COLO829 (cell line): ENCODE results near the gene ST6GALNAC4.

Source experiments
- DNase-seq: peaks from one replicate; pipeline ENCODE4 v3.0.0; 2012; ENCODE audit warnings: low spot score

The ST6GALNAC4 gene

GRCh38 chr9:127912296-127912695 is 4.5 kb downstream of the ST6GALNAC4 start:
- no peak for DNase-seq

GRCh38 chr9:127910613-127911205 is 6.1 kb downstream of the ST6GALNAC4 start:
- DNase-seq: no peak

DNA sequence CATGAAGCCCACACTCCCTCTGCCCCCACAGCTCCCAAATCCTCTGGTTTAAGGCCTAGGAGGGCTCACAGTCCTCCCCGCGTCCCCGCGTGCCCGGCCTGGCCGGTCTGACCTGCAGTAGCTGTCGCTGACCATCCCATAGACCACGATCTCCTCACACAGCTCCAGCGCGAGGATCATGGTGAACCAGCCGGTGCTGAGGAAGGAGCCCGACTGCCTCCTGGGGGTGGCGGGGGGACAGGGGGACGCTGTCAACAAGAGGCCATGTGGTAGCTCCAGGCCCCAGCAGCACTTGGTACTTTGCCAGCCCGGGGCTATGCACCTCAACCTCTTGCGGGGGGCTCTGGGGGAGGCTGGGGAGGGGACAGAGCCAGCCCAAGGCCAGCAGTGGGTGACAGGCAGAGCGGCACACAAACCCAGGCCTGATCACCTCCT is 7.0 kb downstream of the ST6GALNAC4 start:
- no peak for DNase-seq

DNA sequence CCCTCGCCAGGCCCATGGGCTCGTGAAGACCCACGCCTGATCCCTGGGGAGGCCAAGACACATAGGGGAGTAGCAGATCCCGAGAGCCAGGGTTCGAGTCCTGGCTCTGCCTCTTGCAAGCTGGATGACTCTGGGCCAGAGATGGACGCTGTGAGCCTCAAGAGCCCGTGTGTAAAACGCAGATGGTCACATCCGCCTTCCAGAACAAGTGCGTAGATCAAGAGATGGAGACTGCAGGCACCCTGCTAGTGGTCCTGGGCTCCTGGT is 8.2 kb downstream of the ST6GALNAC4 start:
- no peak for DNase-seq

- no peak for DNase-seq
Observed at GRCh38 chr9:127907867-127908659, 8.8 kb downstream of the ST6GALNAC4 start.

DNA sequence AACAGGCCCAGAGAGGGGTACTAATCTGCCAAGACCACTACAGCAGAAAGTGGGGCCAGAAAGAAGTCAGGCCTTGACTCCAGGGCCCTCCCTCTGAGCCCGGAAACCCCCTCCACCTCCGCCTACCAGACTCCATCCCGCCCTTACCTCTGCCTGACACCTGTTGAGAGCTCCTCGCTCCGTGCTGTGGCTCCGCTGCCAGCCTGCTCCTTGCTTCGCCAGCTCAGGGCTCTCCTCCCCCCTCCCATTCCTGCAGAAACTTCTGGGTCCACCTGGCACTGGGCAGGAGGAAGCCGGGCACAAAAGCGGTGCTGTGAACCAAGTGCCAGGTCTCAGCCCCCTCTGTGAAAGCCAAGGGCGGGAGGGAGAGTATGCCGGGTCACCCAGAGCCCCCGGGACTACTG is 11.1 kb downstream of the ST6GALNAC4 start:
- DNase-seq: no peak

DNA sequence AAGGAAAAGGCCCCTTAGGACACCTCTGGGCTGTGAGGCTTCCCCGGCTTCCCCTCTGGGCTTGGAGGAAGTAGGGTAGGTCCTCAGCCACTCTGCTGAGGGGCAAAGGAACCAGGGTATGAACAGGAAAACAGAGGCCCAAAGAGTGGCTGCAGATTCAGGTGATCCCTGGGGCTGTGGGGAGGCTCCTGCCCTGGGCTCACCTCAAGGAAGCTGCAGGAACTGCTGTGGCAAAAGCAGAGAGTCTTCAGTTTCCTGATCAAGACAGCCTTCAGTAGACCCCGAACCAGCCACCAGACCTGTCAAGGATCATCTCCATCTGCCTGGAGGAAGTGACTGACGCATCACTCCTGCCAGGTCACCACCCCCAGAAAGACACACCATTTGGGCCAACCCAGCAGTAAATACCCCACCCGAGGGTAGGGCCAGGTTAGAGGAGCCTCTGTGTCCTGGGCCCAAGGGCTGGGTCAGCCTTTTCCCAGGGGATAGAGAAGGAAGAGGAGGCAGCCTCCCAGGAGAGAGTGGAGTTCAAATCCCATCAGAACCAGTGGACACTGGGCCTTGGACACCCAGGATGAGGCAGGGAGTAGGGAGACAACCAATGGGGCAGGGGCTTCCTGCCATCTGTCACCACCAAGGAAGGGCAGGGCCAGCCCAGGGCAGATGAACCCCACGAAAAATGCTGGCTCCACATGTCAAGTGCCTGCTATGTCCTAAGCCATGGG is 11.7 kb downstream of the ST6GALNAC4 start:
- DNase-seq: no peak

DNA sequence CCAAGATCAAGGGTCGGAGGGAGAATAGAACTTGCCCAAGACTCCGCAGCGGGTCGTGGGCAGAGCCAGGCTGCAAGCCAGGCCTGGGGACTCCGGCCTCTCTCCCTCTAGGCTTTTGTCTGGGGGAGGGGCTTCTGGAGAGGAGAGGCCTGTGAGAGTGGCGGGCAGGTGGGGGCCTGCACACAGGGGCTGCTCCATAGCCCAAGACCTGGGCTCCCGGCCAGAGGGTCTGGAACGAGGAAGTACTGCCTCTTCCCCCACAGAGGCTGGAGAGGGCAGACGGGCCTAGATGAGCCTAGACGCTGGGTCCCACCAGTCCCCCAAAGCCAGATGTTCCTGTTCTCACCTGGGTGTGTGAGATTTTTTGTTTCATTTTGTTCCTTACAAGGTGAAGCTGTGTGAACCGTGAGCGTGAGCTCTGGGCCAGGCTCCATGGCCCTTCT is 12.3 kb downstream of the ST6GALNAC4 start:
- DNase-seq: no peak

DNA sequence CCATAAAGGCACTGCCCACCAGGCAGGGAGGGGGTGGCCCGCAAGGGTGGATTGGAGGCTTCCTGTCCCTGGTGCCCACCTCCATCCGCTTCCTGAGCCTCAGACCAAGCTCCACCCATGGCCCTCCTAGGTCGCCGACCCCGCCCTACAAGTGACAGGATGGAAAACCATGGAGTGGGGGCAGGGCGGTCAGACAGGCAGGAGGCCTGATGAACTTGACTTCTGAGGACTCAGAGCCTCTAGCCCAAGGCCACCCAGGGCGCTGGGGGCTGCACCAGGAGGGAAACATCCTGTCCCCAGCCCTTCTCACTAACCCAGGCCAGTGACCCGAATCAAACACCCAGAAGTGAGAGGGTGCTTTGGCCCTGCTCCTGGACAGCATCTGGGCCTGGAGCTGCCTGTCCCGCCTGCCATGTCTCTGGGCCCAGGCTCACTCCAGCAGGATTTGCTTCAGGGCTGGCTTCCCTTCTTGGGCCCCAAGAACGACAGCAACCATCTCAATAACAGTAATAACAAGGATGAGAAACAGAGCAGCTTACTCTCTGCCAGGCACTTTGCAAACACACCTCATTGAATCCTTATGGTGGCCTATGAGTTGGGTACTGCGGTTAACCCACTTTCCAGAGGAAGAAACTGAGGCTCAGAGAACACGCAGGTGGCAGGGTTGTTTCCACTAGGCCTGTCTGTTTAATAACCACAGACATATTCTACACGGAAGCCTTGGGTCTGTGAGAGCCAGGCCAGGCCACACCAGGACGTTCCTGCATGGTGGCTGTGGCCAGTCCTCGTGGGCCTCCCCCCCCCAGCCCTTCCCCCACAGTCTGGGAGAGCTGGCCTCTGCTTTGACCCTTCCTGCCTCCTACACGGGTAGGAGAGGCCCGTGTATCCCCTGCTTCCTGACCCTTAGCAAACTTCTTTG is 13.0 kb downstream of the ST6GALNAC4 start:
- DNase-seq: no peak

GRCh38 chr9:127899128-127899943 is 17.5 kb downstream of the ST6GALNAC4 start, which contains the start of gene ST6GALNAC6:
Gene ST6GALNAC6 (minus strand): TSS chr9:127899603. CDS start chr9:127897981, 1,622 bp downstream.
- DNase-seq: peak; percentile 76

DNA sequence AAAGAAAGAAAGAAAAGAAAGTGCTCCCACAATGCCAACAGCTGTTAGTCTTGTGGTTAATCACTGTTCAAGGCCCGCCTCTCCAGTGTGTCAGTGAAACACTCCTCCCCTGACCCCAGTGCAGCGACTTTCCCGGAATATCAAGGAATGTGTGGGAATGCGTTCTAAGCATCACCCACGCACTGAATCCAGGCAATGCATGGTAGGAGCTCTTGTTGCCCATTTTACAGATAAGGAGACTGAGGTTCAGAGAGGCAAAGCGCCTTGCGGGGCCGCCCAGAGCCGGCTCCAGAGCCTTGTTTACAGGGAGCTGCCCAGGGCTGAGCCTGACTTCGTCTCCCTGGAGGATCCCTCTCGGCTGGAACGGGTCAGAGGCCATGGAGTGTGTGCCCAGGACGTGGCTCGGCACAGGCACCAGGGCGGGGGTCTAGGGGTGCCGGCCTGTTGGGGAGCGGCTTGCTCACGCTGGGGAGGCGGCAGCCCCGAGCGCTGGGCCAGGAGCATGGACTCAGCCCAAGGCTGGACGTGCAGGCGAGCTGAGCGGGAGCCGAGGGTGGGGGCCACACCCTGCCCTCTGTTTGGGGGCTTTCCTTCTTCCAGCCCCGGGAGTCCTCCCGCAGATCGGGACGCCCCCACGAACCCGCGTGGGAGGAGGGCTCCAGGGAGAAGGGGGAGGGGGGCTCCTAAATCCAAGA is 18.3 kb downstream of the ST6GALNAC4 start:
- DNase-seq: no peak

DNA sequence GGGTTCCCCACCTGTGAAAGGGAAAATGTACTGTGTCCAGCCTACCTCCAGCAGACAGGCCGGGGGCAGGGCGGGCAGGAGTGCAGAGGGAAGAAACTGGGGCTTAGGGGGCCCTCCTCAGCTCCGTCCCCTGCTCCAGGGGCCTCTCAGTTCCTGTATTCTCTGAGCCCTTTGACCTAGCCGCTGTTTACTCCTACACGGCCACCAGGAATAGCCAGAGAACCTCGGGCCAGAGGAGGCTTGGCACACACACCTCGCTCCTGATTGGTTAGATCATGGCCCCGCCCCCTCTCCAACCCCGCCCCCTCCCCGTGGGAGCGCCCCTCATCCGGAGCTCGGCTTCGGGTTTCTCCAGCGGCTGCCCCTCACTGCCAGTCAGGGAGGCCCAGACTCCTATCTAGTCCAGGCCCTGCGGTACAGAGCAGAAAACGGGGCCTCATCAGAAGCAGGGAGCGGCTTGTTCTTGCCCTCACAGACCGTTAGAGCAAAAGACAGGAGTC is 19.6 kb downstream of the ST6GALNAC4 start:
- peak; percentile 76 for DNase-seq

- DNase-seq: no peak
Observed at GRCh38 chr9:127896395-127897192, 20.2 kb downstream of the ST6GALNAC4 start.

DNA sequence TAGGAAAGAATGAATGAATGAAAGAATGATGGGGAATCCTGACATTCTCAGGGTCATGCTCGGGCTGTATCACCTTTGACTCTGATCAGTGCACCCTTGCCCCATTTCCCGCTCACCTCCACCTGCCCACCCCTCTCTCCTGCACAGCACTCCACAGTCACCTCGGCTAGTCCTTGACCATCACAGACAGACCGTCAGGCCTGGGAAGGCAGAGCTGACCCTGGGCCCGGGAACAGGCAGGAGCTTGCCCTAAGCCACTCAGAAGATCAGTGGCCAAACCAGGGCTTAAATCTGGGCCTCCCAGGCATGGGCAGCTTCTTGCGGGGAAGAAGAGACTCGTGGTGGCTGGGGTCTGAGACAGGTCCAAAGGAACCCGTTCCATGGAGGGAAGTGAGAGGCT is 21.0 kb downstream of the ST6GALNAC4 start:
- DNase-seq: no peak

DNA sequence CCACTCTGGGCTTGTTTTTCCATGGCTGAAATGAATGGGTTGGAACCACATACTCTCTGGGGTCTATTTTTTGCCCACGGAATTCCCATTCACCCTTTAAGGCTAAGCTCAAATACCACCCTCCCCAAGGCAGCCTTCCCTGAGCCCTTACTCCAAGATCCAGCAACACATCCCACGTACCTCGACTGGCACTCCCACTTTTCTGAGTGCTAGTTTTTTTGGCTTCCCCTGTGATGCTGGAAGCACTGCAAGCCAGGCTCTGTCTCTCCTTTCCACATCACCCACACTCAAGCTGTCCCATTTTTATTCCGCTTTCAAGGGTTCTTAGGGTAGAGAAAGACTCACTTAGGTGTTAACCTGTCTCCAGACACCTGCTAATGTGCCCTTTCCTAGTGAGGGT is 23.4 kb downstream of the ST6GALNAC4 start:
- no peak for DNase-seq

GRCh38 chr9:127892831-127893230 is 24.0 kb downstream of the ST6GALNAC4 start:
- DNase-seq: no peak

- DNase-seq: no peak
Observed at GRCh38 chr9:127890053-127890452, 26.8 kb downstream of the ST6GALNAC4 start.

DNA sequence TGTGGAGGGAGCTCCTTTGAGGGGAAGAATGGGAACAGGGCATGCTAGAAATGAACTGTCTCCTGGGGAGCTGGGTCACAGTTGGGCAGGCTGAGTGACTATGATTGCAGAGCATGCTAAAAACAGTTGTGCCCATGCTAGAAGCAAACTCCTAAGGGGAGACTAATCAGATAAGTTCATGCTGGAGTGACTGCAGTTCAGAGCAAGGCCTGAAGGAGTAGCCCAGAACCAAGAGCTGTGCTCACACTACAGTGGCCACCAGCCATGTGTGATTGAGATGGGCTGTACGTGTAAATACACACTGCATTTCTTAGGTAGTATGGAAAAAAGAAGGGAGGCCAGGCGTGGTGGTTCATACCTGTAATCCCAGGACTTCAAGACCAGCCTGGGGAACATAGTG is 29.0 kb downstream of the ST6GALNAC4 start:
- DNase-seq: no peak

GRCh38 chr9:127886401-127886972 is 30.4 kb downstream of the ST6GALNAC4 start:
- DNase-seq: no peak
